HEK293 (cell line): ENCODE measurements around the gene PLCB1.

Source experiments
- CTCF ChIP-seq: fragments of 450-650 bp; formaldehyde crosslinking; IDR thresholded peaks from 2 replicates; pipeline ENCODE4 v1.5.1; 2016; ENCODE audit warnings: missing biosample characterization, missing genetic modification characterization
- KLF1 ChIP-seq: fragments of 450-650 bp; formaldehyde crosslinking; IDR thresholded peaks from 2 replicates; pipeline ENCODE4 v1.5.1; 2016; ENCODE audit warnings: missing biosample characterization, missing genetic modification characterization
- REST ChIP-seq: fragments of 450-650 bp; formaldehyde crosslinking; IDR thresholded peaks from 2 replicates; pipeline ENCODE4 v1.5.1; 2016; ENCODE audit warnings: missing biosample characterization, missing genetic modification characterization
- TSHZ1 ChIP-seq: fragments of 450-650 bp; formaldehyde crosslinking; IDR thresholded peaks from 2 replicates; pipeline ENCODE4 v1.5.1; 2016; ENCODE audit warnings: missing biosample characterization, missing genetic modification characterization, borderline replicate concordance
- ZFP41 ChIP-seq: fragments of 450-650 bp; formaldehyde crosslinking; IDR thresholded peaks from 2 replicates; pipeline ENCODE4 v1.5.1; 2016; ENCODE audit warnings: missing biosample characterization, missing genetic modification characterization, borderline replicate concordance
- ZFP69B ChIP-seq: fragments of 450-650 bp; formaldehyde crosslinking; IDR thresholded peaks from 2 replicates; pipeline ENCODE4 v1.5.1; 2016; ENCODE audit warnings: missing biosample characterization, missing genetic modification characterization
- ZNF114 ChIP-seq: fragments of 450-650 bp; formaldehyde crosslinking; IDR thresholded peaks from 2 replicates; pipeline ENCODE4 v1.5.0; 2017; ENCODE audit warnings: missing biosample characterization, missing genetic modification characterization
- ZNF140 ChIP-seq: fragments of 450-650 bp; formaldehyde crosslinking; IDR thresholded peaks from 2 replicates; pipeline ENCODE4 v1.5.1; 2016; ENCODE audit warnings: missing biosample characterization, missing genetic modification characterization
- ZNF155 ChIP-seq: fragments of 450-650 bp; formaldehyde crosslinking; IDR thresholded peaks from 2 replicates; pipeline ENCODE4 v1.5.1; 2016; ENCODE audit warnings: missing biosample characterization, missing genetic modification characterization
- ZNF391 ChIP-seq: fragments of 450-650 bp; formaldehyde crosslinking; IDR thresholded peaks from 2 replicates; pipeline ENCODE4 v1.5.1; 2016; ENCODE audit warnings: low read depth, missing biosample characterization, missing genetic modification characterization, borderline replicate concordance
- ZNF416 ChIP-seq: fragments of 450-650 bp; formaldehyde crosslinking; IDR thresholded peaks from 2 replicates; pipeline ENCODE4 v1.5.1; 2016; ENCODE audit warnings: missing biosample characterization, missing genetic modification characterization
- ZNF449 ChIP-seq: fragments of 450-650 bp; formaldehyde crosslinking; IDR thresholded peaks from 2 replicates; pipeline ENCODE4 v1.5.1; 2017; ENCODE audit warnings: missing biosample characterization, mild to moderate bottlenecking, missing genetic modification characterization, moderate library complexity
- ZNF561 ChIP-seq: fragments of 450-650 bp; IDR thresholded peaks from 2 replicates; pipeline ENCODE4 v1.5.1; 2018; ENCODE audit warnings: missing biosample characterization, missing genetic modification characterization, borderline replicate concordance
- ZSCAN23 ChIP-seq: fragments of 450-650 bp; formaldehyde crosslinking; IDR thresholded peaks from 2 replicates; pipeline ENCODE4 v1.5.1; 2016; ENCODE audit warnings: missing biosample characterization, missing genetic modification characterization

- TF ChIP-seq CTCF (tag by site-specific recombination) (no peak), ZNF561 (no peak), ZNF416 (tag by site-specific recombination) (no peak), ZNF140 (tag by site-specific recombination) (no peak), ZNF391 (no peak), KLF1 (tag by site-specific recombination) (no peak), ZNF114 (no peak), TSHZ1 (no peak), ZNF155 (no peak), ZSCAN23 (tag by site-specific recombination) (no peak), ZFP69B (tag by site-specific recombination) (no peak), REST (tag by site-specific recombination) (no peak), ZNF449 (tag by site-specific recombination) (no peak), ZFP41 (tag by site-specific recombination) (no peak)
Measured at GRCh38 chr20:8148501-8148900, 16.4 kb downstream of the PLCB1 start.
